Measurements from ENCODE around the gene PGM3. TPM values are rescaled to one million over a fixed set of nuclear protein-coding genes. Genes with fewer than 3 reads are reported as not detected.

The PGM3 gene
- total RNA-seq, 6 donors from 2014 or later = 7.8 to 36.3 (median 29.6) TPM

- DNase-seq (no peak), ATAC-seq (ENCODE audit: low FRiP score in 2 of 2) (no peak)
- TF ChIP-seq POLR2A (IDR thresholded peaks at IDR 0.05) (no peak), EP300 (IDR thresholded peaks at IDR 0.05) (no peak), POLR2AphosphoS5 (IDR thresholded peaks at IDR 0.05) (no peak), CTCF (IDR thresholded peaks at IDR 0.05) (no peak)
- Histone ChIP-seq H3K4me1 (no peaks in the 10 kb centered on the region), H3K9me3 (no peaks in the 10 kb centered on the region), H3K27me3 (no peaks in the 10 kb centered on the region), H3K36me3 (peaks cover 0 to 31% (median 8%) of the 10 kb centered on the region in 4 donors), H3K27ac (no peak overlapping the region), H3K4me3 (no peak overlapping the region)
- 100% methylated on average over 1 of the region's 1 CpG for WGBS, 2 donors
These were observed 75.3 kb downstream of the PGM3 start for GRCh38 chr6:83117802-83118201.

Other genes with a start within 250 kb of the PGM3 start
- 10 to 100 TPM in 2 of 6 donors, 1 to 10 TPM in 4; 4.0 to 20.7 (median 8.7) TPM for gene UBE3D, start 127.4 kb downstream of the PGM3 start, total RNA-seq
- 10 to 100 TPM; 20.0 to 51.6 (median 25.7) TPM for gene DOP1A, start 125.6 kb downstream of the PGM3 start, total RNA-seq
- gene RWDD2A, start 92 bp upstream of the PGM3 start, total RNA-seq = 1 to 10 TPM; 2.3 to 5.2 (median 3.7) TPM
- gene ME1, start 237.8 kb upstream of the PGM3 start, total RNA-seq = 10 to 100 TPM; 12.0 to 16.8 (median 14.0) TPM